ENCODE results near the gene ZNF761. TPM values are rescaled to one million over a fixed set of nuclear protein-coding genes. Genes with fewer than 3 reads are reported as not detected.

The ZNF761 gene
- total and polyA plus RNA-seq, 2 of the 13 experiments (the other 11 are each of a cell fraction or from before 2014, with no cell fraction given): 11.6 to 16.2 TPM

DNA sequence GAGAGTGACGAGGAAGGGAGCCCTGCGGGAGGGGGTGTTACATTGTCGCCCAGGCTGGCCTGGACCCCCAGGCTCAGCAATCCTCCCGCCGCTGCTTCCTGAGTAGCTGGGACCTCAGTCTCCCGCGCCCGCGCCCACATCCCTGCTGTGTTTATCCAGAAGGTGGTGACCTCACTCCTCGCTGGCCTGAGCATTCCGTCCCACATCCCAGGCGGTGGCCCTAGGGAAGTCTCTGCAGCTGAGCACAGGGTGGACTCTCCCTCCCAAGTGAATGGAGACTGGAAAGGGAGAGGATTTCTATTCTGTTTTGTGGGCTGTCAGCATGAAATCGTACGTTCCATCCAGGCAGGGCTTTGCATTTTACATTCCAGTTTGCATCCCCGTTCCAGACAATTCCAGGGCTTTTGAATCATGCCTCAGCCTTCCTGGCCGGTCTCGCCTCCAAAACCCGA is 37.2 kb upstream of the ZNF761 start (continued):
- TF ChIP-seq, protein P1, sequence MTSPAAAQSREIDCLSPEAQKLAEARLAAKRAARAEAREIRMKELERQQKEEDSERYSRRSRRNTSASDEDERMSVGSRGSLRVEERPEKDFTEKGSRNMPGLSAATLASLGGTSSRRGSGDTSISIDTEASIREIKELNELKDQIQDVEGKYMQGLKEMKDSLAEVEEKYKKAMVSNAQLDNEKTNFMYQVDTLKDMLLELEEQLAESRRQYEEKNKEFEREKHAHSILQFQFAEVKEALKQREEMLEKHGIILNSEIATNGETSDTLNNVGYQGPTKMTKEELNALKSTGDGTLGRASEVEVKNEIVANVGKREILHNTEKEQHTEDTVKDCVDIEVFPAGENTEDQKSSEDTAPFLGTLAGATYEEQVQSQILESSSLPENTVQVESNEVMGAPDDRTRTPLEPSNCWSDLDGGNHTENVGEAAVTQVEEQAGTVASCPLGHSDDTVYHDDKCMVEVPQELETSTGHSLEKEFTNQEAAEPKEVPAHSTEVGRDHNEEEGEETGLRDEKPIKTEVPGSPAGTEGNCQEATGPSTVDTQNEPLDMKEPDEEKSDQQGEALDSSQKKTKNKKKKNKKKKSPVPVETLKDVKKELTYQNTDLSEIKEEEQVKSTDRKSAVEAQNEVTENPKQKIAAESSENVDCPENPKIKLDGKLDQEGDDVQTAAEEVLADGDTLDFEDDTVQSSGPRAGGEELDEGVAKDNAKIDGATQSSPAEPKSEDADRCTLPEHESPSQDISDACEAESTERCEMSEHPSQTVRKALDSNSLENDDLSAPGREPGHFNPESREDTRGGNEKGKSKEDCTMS (CRISPR knock-in tag; conservative IDR thresholded peaks at IDR 0.05): no peak
- TF ChIP-seq EED (CRISPR knock-in tag; IDR thresholded peaks at IDR 0.05) (no peak), AKAP8 (CRISPR knock-in tag; IDR thresholded peaks at IDR 0.05) (no peak), ZKSCAN1 (IDR thresholded peaks at IDR 0.05; ENCODE audit: low read length) (no peak), MIER3 (CRISPR knock-in tag; IDR thresholded peaks at IDR 0.05; ENCODE audit: borderline replicate concordance) (no peak), ZNF441 (CRISPR knock-in tag; IDR thresholded peaks at IDR 0.05; ENCODE audit: borderline replicate concordance) (no peak), KAT2B (IDR thresholded peaks at IDR 0.05; ENCODE audit: borderline replicate concordance, low read depth, low read length) (no peak), KDM1A (CRISPR knock-in tag; IDR thresholded peaks at IDR 0.05) (no peak), MTA1 (CRISPR knock-in tag; IDR thresholded peaks at IDR 0.05; ENCODE audit: borderline replicate concordance) (no peak), NONO (IDR thresholded peaks at IDR 0.05) (no peak), NONO (CRISPR knock-in tag; conservative IDR thresholded peaks at IDR 0.05) (no peak), ATRX (CRISPR knock-in tag; IDR thresholded peaks at IDR 0.05; ENCODE audit: borderline replicate concordance) (no peak)
- TF ChIP-seq, protein P2, sequence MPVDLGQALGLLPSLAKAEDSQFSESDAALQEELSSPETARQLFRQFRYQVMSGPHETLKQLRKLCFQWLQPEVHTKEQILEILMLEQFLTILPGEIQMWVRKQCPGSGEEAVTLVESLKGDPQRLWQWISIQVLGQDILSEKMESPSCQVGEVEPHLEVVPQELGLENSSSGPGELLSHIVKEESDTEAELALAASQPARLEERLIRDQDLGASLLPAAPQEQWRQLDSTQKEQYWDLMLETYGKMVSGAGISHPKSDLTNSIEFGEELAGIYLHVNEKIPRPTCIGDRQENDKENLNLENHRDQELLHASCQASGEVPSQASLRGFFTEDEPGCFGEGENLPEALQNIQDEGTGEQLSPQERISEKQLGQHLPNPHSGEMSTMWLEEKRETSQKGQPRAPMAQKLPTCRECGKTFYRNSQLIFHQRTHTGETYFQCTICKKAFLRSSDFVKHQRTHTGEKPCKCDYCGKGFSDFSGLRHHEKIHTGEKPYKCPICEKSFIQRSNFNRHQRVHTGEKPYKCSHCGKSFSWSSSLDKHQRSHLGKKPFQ (CRISPR knock-in tag; IDR thresholded peaks at IDR 0.05; ENCODE audit: insufficient replicate concordance): no peak
- TF ChIP-seq, protein P3, sequence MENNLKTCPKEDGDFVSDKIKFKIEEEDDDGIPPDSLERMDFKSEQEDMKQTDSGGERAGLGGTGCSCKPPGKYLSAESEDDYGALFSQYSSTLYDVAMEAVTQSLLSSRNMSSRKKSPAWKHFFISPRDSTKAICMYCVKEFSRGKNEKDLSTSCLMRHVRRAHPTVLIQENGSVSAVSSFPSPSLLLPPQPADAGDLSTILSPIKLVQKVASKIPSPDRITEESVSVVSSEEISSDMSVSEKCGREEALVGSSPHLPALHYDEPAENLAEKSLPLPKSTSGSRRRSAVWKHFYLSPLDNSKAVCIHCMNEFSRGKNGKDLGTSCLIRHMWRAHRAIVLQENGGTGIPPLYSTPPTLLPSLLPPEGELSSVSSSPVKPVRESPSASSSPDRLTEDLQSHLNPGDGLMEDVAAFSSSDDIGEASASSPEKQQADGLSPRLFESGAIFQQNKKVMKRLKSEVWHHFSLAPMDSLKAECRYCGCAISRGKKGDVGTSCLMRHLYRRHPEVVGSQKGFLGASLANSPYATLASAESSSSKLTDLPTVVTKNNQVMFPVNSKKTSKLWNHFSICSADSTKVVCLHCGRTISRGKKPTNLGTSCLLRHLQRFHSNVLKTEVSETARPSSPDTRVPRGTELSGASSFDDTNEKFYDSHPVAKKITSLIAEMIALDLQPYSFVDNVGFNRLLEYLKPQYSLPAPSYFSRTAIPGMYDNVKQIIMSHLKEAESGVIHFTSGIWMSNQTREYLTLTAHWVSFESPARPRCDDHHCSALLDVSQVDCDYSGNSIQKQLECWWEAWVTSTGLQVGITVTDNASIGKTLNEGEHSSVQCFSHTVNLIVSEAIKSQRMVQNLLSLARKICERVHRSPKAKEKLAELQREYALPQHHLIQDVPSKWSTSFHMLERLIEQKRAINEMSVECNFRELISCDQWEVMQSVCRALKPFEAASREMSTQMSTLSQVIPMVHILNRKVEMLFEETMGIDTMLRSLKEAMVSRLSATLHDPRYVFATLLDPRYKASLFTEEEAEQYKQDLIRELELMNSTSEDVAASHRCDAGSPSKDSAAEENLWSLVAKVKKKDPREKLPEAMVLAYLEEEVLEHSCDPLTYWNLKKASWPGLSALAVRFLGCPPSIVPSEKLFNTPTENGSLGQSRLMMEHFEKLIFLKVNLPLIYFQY (CRISPR knock-in tag; IDR thresholded peaks at IDR 0.05; ENCODE audit: borderline replicate concordance): no peak

All from HepG2 (cell line).